ENCODE measurements around the gene TBX6. TPM values are rescaled to one million over a fixed set of nuclear protein-coding genes. Genes with fewer than 3 reads are reported as not detected.

TBX6 gene
- total and polyA plus RNA-seq, 2 of the 4 experiments (the other 2 are of a cell fraction) = 0.10 TPM; not detected in 1

GRCh38 chr16:30076276-30076791 lies 15.4 kb downstream of the TBX6 start:
- dilution Hi-C loops (cut with HindIII; ENCODE audit: low sequenced_read_pairs, unreplicated experiment) = no loop called here
- intact Hi-C loops (cut with micrococcal nuclease) = no loop called here
- Histone ChIP-seq H2BK20ac (ENCODE audit: low read depth, low read length) (no peak overlapping the region), H3K36me3 (ENCODE audit: control insufficient read depth, insufficient read depth, low read length) (peaks cover 51% of the 10 kb centered on the region), H3K23ac (ENCODE audit: low read depth, low read length) (peak overlapping the region; percentile 80; the same call in 1 of the 2 replicates), H4K91ac (ENCODE audit: insufficient read depth, low read depth, low read length) (peak overlapping the region; percentile 48; the same call in 1 of the 2 replicates), H3K9me1 (ENCODE audit: insufficient read depth, low read length) (no peaks in the 10 kb centered on the region), H3K9me3 (ENCODE audit: control insufficient read depth, insufficient read depth, low read length) (no peaks in the 10 kb centered on the region), H3K4ac (ENCODE audit: low read depth, low read length) (peak overlapping the region; percentile 80), H3K79me1 (ENCODE audit: low read depth in 1 of 2, low read length in 2 of 2) (peaks cover 33 to 56% of the 10 kb centered on the region in 2 experiments), H3K56ac (ENCODE audit: extremely low read depth, insufficient read depth, low read length) (peak overlapping the region; percentile 20; the same call in 1 of the 2 replicates), H3K14ac (replicated peaks; ENCODE audit: low read depth, low read length) (peak overlapping the region; percentile 70; the same call in 1 of the 2 replicates), H4K8ac (ENCODE audit: low read depth in 2 of 2, low read length in 2 of 2) (peak overlapping the region; percentile 20 to 26; a peak in 3 of 4 replicates), H3K4me1 (ENCODE audit: control insufficient read depth, insufficient read depth, low read length) (peaks cover 11% of the 10 kb centered on the region), H4K5ac (ENCODE audit: low read depth, low read length) (peak overlapping the region; percentile 14; the same call in 1 of the 2 replicates), H2AFZ (replicated peaks; ENCODE audit: low read length, poor library complexity) (peak overlapping the region; percentile 96), H3K4me3 (ENCODE audit: insufficient read depth, low read depth, low read length) (peak overlapping the region; percentile 85), H3K18ac (ENCODE audit: low read depth, low read length) (no peak overlapping the region), H3K27ac (ENCODE audit: insufficient read depth, low read length) (peak overlapping the region; percentile 88), H4K20me1 (ENCODE audit: insufficient read depth, low read length) (peaks cover 47% of the 10 kb centered on the region), H2AK9ac (replicated peaks; ENCODE audit: low read depth, low read length, poor library complexity) (peak overlapping the region; percentile 63), H3K9ac (ENCODE audit: low read depth, low read length) (peak overlapping the region; percentile 89), H2BK5ac (ENCODE audit: low read depth, low read length, poor library complexity, severe bottlenecking) (peak overlapping the region; percentile 70), H2BK15ac (ENCODE audit: low read depth, low read length) (0 out of 3 replicates have a peak overlapping the region, but pooled peaks have one; percentile 20), H3K4me2 (ENCODE audit: low read depth, low read length) (peak overlapping the region; percentile 99), H3K27me3 (ENCODE audit: control insufficient read depth, insufficient read depth, low read length) (no peaks in the 10 kb centered on the region), H2BK120ac (ENCODE audit: low read depth, low read length) (no peak overlapping the region), H2AK5ac (ENCODE audit: low read depth, low read length) (peak overlapping the region; percentile 95)
- ChIA-PET CTCF (interaction anchor here (1.0 kb wide), 1 partner anchor 15 kb away, joined by 4 read pairs; the partner anchor contains the start of gene TBX6), POLR2A (ENCODE audit: unreplicated experiment) (interaction anchor here (0.5 to 0.9 kb wide), 2 partner anchors 11 to 12 kb away, joined by 4 to 5 read pairs; partner anchors contain the start of gene ALDOA)
- peak; percentile 27 for ATAC-seq (ENCODE audit: low read depth)
- in situ Hi-C loops (cut with MboI; ENCODE audit: low sequenced_read_pairs) = loop anchor here (10.0 kb wide), 1 partner anchor 328 kb away; the partner anchor contains the start of gene ZNF771
- DNase-seq = no peak
- no TSS peak for BruUV-seq (replicated peaks)
- TF ChIP-seq SMC3 (IDR thresholded peaks at IDR 0.05; ENCODE audit: low read depth, low read length) = no peak
- TF ChIP-seq BHLHE40 (IDR thresholded peaks at IDR 0.05; ENCODE audit: low read depth, low read length) = no peak
- TF ChIP-seq CHD1 (IDR thresholded peaks at IDR 0.05; ENCODE audit: low read depth, low read length) = no peak
- TF ChIP-seq POLR2A (IDR thresholded peaks at IDR 0.05; ENCODE audit: low read depth, low read length) = no peak
- TF ChIP-seq FOS (IDR thresholded peaks at IDR 0.05; ENCODE audit: low read depth, low read length) = no peak
- TF ChIP-seq MXI1 (IDR thresholded peaks at IDR 0.05; ENCODE audit: borderline replicate concordance, low read depth, low read length) = no peak
- TF ChIP-seq USF2 (IDR thresholded peaks at IDR 0.05; ENCODE audit: low read depth, low read length) = no peak
- TF ChIP-seq, protein P1, sequence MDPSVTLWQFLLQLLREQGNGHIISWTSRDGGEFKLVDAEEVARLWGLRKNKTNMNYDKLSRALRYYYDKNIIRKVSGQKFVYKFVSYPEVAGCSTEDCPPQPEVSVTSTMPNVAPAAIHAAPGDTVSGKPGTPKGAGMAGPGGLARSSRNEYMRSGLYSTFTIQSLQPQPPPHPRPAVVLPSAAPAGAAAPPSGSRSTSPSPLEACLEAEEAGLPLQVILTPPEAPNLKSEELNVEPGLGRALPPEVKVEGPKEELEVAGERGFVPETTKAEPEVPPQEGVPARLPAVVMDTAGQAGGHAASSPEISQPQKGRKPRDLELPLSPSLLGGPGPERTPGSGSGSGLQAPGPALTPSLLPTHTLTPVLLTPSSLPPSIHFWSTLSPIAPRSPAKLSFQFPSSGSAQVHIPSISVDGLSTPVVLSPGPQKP (IDR thresholded peaks at IDR 0.05; ENCODE audit: borderline replicate concordance, low read depth, low read length) = no peak
- no peak for TF ChIP-seq NFE2L2 (IDR thresholded peaks at IDR 0.05; ENCODE audit: low read depth, low read length)
- TF ChIP-seq RAD21 (IDR thresholded peaks at IDR 0.05; ENCODE audit: low read length) = no peak
- TF ChIP-seq CTCF (conservative IDR thresholded peaks at IDR 0.05; ENCODE audit: low read depth, low read length) = no peak
- no peak for TF ChIP-seq MAFK (IDR thresholded peaks at IDR 0.05; ENCODE audit: low read depth, low read length)
- TF ChIP-seq RFX5 (IDR thresholded peaks at IDR 0.05; ENCODE audit: low read depth, low read length) = no peak
- no peak for TF ChIP-seq CEBPB (IDR thresholded peaks at IDR 0.05; ENCODE audit: low read depth, low read length)
- TF ChIP-seq RCOR1 (IDR thresholded peaks at IDR 0.05; ENCODE audit: insufficient replicate concordance, low read length) = no peak
- WGBS, 2 experiments (ENCODE audit: extremely low coverage in 2 of 2, insufficient read length in 1 of 2) = 0% methylated on average over 21 of the region's 33 CpGs; no CpG with 5 or more reads in 1 of the 2 experiments
